ENCODE data around the gene COX8A. TPM values are rescaled to one million over a fixed set of nuclear protein-coding genes. Genes with fewer than 3 reads are reported as not detected.

The COX8A gene
- total and polyA plus RNA-seq, 9 of the 15 experiments (the other 6 are each of a cell fraction or from before 2014, with no cell fraction given) = 274 to 1,206 (median 526) TPM

- TF ChIP-seq ARID4B (CRISPR knock-in tag; IDR thresholded peaks at IDR 0.05) (peak; percentile 99), SLC30A9 (CRISPR knock-in tag; IDR thresholded peaks at IDR 0.05) (no peak), LARP7 (IDR thresholded peaks at IDR 0.05) (no peak), ASH1L (IDR thresholded peaks at IDR 0.05; ENCODE audit: borderline replicate concordance, low read depth, partially characterized antibody) (no peak), NRF1 (conservative IDR thresholded peaks at IDR 0.05 in 1 of 2, IDR thresholded peaks at IDR 0.05 in 1 of 2) (peak; percentile 88 to 89), NEUROD1 (IDR thresholded peaks at IDR 0.05; ENCODE audit: borderline replicate concordance, low read depth, low read length, partially characterized antibody) (peak; percentile 37), CREB3L1 (IDR thresholded peaks at IDR 0.05; ENCODE audit: borderline replicate concordance, low read depth) (0 out of 2 replicates have a peak, but pooled peaks have one; percentile 9), ZNF263 (CRISPR knock-in tag; IDR thresholded peaks at IDR 0.05; ENCODE audit: borderline replicate concordance) (peak; percentile 50; the same call in 1 of the 2 replicates), CXXC5 (CRISPR knock-in tag; IDR thresholded peaks at IDR 0.05) (peak; percentile 90), ZBTB43 (CRISPR knock-in tag; IDR thresholded peaks at IDR 0.05) (0 out of 2 replicates have a peak, but pooled peaks have one; percentile 34), BHLHE40 (IDR thresholded peaks at IDR 0.05; ENCODE audit: low read length) (peak; percentile 91), HCFC1 (IDR thresholded peaks at IDR 0.05; ENCODE audit: low read depth, low read length) (peak; percentile 84), L3MBTL2 (IDR thresholded peaks at IDR 0.05) (peak; percentile 78), ZKSCAN1 (IDR thresholded peaks at IDR 0.05; ENCODE audit: low read depth, low read length) (peak; percentile 74; the same call in 1 of the 2 replicates), JUND (IDR thresholded peaks at IDR 0.05; ENCODE audit: borderline replicate concordance, low read depth, low read length) (peak; percentile 47; the same call in 1 of the 2 replicates), JUND (tag; IDR thresholded peaks at IDR 0.05; ENCODE audit: borderline replicate concordance, low read depth, low read length) (no peak; the same call in 2 of the 3 replicates), RFX1 (IDR thresholded peaks at IDR 0.05) (peak; percentile 98), GABPA (tag; conservative IDR thresholded peaks at IDR 0.05; ENCODE audit: low read depth) (0 out of 2 replicates have a peak, but pooled peaks have one; percentile 27)
- TF ChIP-seq, protein P1, sequence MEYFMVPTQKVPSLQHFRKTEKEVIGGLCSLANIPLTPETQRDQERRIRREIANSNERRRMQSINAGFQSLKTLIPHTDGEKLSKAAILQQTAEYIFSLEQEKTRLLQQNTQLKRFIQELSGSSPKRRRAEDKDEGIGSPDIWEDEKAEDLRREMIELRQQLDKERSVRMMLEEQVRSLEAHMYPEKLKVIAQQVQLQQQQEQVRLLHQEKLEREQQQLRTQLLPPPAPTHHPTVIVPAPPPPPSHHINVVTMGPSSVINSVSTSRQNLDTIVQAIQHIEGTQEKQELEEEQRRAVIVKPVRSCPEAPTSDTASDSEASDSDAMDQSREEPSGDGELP (CRISPR knock-in tag; IDR thresholded peaks at IDR 0.05; ENCODE audit: borderline replicate concordance) = peak; percentile 87
Measured at GRCh38 chr11:63938479-63939396, 35.7 kb upstream of the COX8A start, which contains the start of gene NAA40 (continued).

Data from K562 (cell line).